ENCODE data around the gene SLC26A11. TPM values are rescaled to one million over a fixed set of nuclear protein-coding genes. Genes with fewer than 3 reads are reported as not detected.
A peak's percentile ranks its signal among the peaks of the same experiment; 100 is the strongest.

SLC26A11 gene
- total and polyA plus RNA-seq, 8 donors: 2.3 to 93.3 (median 7.9) TPM

DNA sequence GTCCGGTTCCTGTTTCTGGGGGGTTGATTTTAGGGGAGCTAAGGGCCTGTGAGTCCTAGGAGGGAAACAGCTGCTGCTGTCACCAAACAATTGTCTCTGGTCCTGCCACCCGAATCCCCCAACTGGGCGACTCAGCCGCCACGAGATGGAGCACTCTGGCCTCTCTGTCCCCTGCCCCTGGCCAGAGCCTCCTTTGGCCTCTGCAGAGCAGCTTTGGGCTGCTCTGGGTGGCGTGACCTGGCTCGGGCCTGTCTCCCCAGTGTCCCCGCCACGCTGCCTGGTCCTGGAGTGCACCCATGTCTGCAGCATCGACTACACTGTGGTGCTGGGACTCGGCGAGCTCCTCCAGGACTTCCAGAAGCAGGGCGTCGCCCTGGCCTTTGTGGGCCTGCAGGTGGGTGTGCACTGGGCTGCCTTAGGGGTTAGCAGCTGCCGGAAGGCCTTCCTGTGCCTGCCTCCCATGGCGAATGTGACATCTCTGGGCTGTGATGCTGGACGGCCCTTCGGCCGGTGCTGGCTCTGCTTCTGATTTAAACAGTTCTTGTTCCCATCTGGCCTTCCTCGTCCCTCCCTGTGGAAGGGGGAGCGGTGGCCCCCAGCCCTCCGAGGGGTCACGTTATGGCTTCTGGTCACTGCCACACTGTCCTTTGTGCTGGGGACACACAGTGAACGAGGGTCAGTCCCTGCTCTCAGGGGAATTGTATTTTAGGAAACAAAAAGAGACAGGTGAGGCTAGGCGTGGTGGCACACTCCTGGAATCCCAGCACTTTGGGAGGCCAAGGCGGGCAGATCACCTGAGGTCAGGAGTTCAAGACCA lies 28.9 kb downstream of the SLC26A11 start:
- intact Hi-C loops (cut with DNase I; ENCODE audit: low total_unique reads): no loop called here
- H3K9me3 ChIP-seq: no peaks in the 10 kb centered on the region
- H3K27ac ChIP-seq: no peak overlapping the region
- TF ChIP-seq POLR2AphosphoS5 (IDR thresholded peaks at IDR 0.05): no peak
- TF ChIP-seq EP300 (IDR thresholded peaks at IDR 0.05): no peak
- no peak for TF ChIP-seq POLR2A (IDR thresholded peaks at IDR 0.05)
- TF ChIP-seq CTCF (IDR thresholded peaks at IDR 0.05): no peak
- DNase-seq: no peak
- H3K4me1 ChIP-seq: peaks cover 0 to 14% (median under 1%) of the 10 kb centered on the region in 4 donors
- WGBS, 5 donors: 87 to 91% (median 89%) methylated on average over 18 to 26 of the region's 26 CpGs
- H3K27me3 ChIP-seq: no peaks in the 10 kb centered on the region
- peaks cover 18 to 93% (median 70%) of the 10 kb centered on the region in 4 donors for H3K36me3 ChIP-seq
- H3K4me3 ChIP-seq: no peak overlapping the region

DNA sequence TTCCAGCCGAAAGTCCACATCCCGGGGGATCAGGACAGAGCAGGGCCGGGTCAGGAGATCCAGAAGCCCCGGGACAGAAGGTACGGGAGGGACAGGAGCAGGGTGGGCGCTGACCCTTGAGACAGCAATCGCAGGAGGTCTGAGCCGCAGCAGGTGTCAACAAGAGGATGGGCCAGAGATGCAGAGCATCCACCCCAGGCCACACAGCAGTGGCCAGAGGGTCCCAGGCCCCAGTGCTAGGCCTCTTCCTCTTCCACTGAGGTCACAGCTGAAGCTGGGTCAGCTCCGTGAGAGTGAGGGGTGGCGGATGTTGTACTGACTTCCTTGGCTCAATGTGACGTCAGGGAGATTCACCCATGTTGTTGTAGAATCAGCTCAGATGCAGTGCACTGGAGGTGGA lies 31.7 kb downstream of the SLC26A11 start:
- no peak for TF ChIP-seq EP300 (IDR thresholded peaks at IDR 0.05)
- no peak for TF ChIP-seq CTCF (IDR thresholded peaks at IDR 0.05)
- no peak for TF ChIP-seq POLR2AphosphoS5 (IDR thresholded peaks at IDR 0.05)
- TF ChIP-seq POLR2A (IDR thresholded peaks at IDR 0.05): no peak
- Histone ChIP-seq H3K27me3 (no peaks in the 10 kb centered on the region), H3K27ac (no peak overlapping the region), H3K9me3 (no peaks in the 10 kb centered on the region), H3K36me3 (peaks cover 0 to 64% (median 44%) of the 10 kb centered on the region in 4 donors), H3K4me1 (peaks cover 8 to 35% (median 14%) of the 10 kb centered on the region in 4 donors), H3K4me3 (no peak overlapping the region)
- intact Hi-C loops (cut with DNase I; ENCODE audit: low total_unique reads): no loop called here
- WGBS, 5 donors: 92 to 97% (median 95%) methylated on average over 11 of the region's 11 CpGs
- DNase-seq: no peak

GRCh38 chr17:80252871-80253270 lies 32.6 kb downstream of the SLC26A11 start:
- intact Hi-C loops (cut with DNase I; ENCODE audit: low total_unique reads): no loop called here
- WGBS, 5 donors: 27 to 42% (median 30%) methylated on average over 12 to 13 of the region's 13 CpGs
- Histone ChIP-seq H3K9me3 (no peaks in the 10 kb centered on the region), H3K27ac (peak overlapping the region in 2 of 5 donors; percentile 5 to 14), H3K27me3 (no peaks in the 10 kb centered on the region), H3K36me3 (peaks cover 0 to 57% (median 38%) of the 10 kb centered on the region in 4 donors), H3K4me3 (no peak overlapping the region), H3K4me1 (peaks cover 8 to 35% (median 14%) of the 10 kb centered on the region in 4 donors)
- peak; percentile 78 to 83 for DNase-seq
- TF ChIP-seq POLR2A (IDR thresholded peaks at IDR 0.05) (no peak), CTCF (IDR thresholded peaks at IDR 0.05) (peak in 5 of 7 experiments; percentile 52 to 70 (median 59)), EP300 (IDR thresholded peaks at IDR 0.05) (no peak), POLR2AphosphoS5 (IDR thresholded peaks at IDR 0.05) (peak in 1 of 3 donors; percentile 38)

DNA sequence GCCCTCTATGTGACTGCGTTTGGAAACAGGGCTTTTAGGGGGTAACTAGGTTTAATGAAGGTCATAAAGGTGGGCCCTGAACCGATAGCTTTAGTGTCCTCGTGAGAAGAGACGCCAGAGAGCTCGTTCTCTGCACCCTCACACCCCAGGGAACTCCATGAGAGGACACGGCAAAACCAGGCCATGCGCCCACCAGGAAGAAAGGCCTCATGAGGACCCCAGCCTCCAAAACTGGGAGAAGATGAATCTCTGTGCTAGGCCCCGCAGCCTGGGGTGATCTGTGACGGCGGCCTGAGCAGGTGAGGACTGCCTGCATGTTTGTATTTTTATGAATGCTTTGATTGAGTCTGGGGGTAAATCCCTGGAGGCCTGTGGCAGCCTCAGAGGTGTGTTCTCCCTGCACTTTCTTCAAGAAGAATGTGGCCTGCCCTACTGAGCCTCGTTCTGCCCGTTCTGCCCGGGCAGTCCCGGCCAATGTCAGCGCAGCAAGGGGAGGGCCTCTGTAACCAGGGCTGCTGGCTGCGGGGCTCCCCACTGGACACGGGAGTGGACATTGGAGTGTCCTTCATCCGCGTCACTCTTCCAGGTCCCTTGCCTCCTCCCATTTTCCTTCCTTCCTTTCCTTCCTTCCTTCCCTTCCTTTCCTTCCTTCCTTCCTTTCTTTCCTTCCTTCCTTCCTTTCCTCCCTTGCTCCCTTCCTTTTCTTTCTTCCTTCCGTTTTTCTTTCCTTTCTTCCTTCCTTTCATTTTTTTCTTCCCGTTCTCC lies 33.6 kb downstream of the SLC26A11 start:
- Histone ChIP-seq H3K36me3 (peaks cover 0 to 48% (median 31%) of the 10 kb centered on the region in 4 donors), H3K9me3 (no peaks in the 10 kb centered on the region), H3K27ac (peak overlapping the region in 4 of 5 donors; percentile 75 to 89 (median 82)), H3K4me1 (peaks cover 8 to 35% (median 14%) of the 10 kb centered on the region in 4 donors), H3K4me3 (no peak overlapping the region), H3K27me3 (no peaks in the 10 kb centered on the region)
- WGBS, 5 donors: 75 to 89% (median 88%) methylated on average over 14 to 21 of the region's 21 CpGs
- intact Hi-C loops (cut with DNase I; ENCODE audit: low total_unique reads): no loop called here
- TF ChIP-seq CTCF (IDR thresholded peaks at IDR 0.05) (no peak), POLR2A (IDR thresholded peaks at IDR 0.05) (no peak), POLR2AphosphoS5 (IDR thresholded peaks at IDR 0.05) (no peak), EP300 (IDR thresholded peaks at IDR 0.05) (no peak)
- DNase-seq: no peak

Data from stomach (tissue), 9 donors.